OCI-LY7 (cell line): ENCODE measurements around the gene APEX2. TPM values are rescaled to one million over a fixed set of nuclear protein-coding genes. Genes with fewer than 3 reads are reported as not detected.
"Not testable (repeated sequence)": the region's sequence is repeated elsewhere in the genome, so short reads cannot be mapped to it uniquely, and the experiment has no call there.

ENCODE experiments used
- BruUV-seq: library from RNA; stranded (reverse); fragments of 400-500 nt; replicated peaks from 2 replicates; lab custom pipeline; 2021; lab: Mats Ljungman, UMichigan
- CTCF ChIA-PET: fragments of 300-600 bp; sonication (Branson Sonifier 250); formaldehyde crosslinking; loops from one replicate; lab custom pipeline; 2022; ENCODE audit warnings: antibody characterized with exemption; ENCODE audit not compliant: unreplicated experiment; lab: Charles Lee
- POLR2A ChIA-PET: fragments of 300-600 bp; sonication (Branson Sonifier 250); formaldehyde crosslinking; loops from one replicate; lab custom pipeline; 2022; ENCODE audit warnings: antibody characterized with exemption; lab: Charles Lee
- DNase-seq: peaks from one replicate; pipeline ENCODE4 v3.0.0-alpha.2; 2015; ENCODE audit warnings: low spot score
- H2AFZ ChIP-seq: fragments of 200-600 bp; sonication (generic), shearing (Covaris generic); 2 replicates; pipeline ENCODE4 v1.6.1; 2014; ENCODE audit warnings: mild to moderate bottlenecking, antibody characterized with exemption, low read length, moderate library complexity
- H3K27ac ChIP-seq: fragments of 200-600 bp; sonication (generic); 2 replicates; pipeline ENCODE4 v1.5.1; 2014; ENCODE audit warnings: mixed run types, low read depth, mild to moderate bottlenecking, moderate library complexity, low read length, inconsistent platforms; ENCODE audit not compliant: poor library complexity, severe bottlenecking
- H3K36me3 ChIP-seq: fragments of 200-600 bp; sonication (generic); 2 replicates; pipeline ENCODE4 v1.6.1; 2014; ENCODE audit warnings: mild to moderate bottlenecking, antibody characterized with exemption, low read length, moderate library complexity, mixed read lengths; ENCODE audit not compliant: insufficient read depth
- H3K4me1 ChIP-seq: fragments of 200-600 bp; sonication (generic); 2 replicates; pipeline ENCODE4 v1.5.1; 2014; ENCODE audit warnings: mild to moderate bottlenecking, low read length; ENCODE audit not compliant: insufficient read depth, poor library complexity, severe bottlenecking
- H3K4me2 ChIP-seq: fragments of 200-600 bp; sonication (generic); 2 replicates; pipeline ENCODE4 v1.6.1; 2014; ENCODE audit warnings: mild to moderate bottlenecking, low read length
- H3K4me3 ChIP-seq: fragments of 200-600 bp; sonication (generic); 2 replicates; pipeline ENCODE4 v1.5.1; 2014; ENCODE audit warnings: mild to moderate bottlenecking, low read depth, low read length; ENCODE audit not compliant: poor library complexity, severe bottlenecking
- H3K79me2 ChIP-seq: fragments of 200-600 bp; sonication (generic); 2 replicates; pipeline ENCODE4 v1.6.1; 2016; ENCODE audit warnings: low read depth, mild to moderate bottlenecking, low read length, moderate library complexity, mixed read lengths; ENCODE audit not compliant: insufficient read depth
- H3K9me2 ChIP-seq: fragments of 200-600 bp; sonication (generic); 2 replicates; pipeline ENCODE4 v1.6.1; 2016; ENCODE audit warnings: mild to moderate bottlenecking, low read length, mixed read lengths; ENCODE audit not compliant: insufficient read depth
- H3K9me3 ChIP-seq: fragments of 200-600 bp; sonication (generic); 2 replicates; pipeline ENCODE4 v1.6.1; 2014; ENCODE audit warnings: mild to moderate bottlenecking, mixed run types, low read length, mixed read lengths
- H4K20me1 ChIP-seq: fragments of 200-600 bp; sonication (generic); 2 replicates; pipeline ENCODE4 v1.6.1; 2014; ENCODE audit warnings: mild to moderate bottlenecking, antibody characterized with exemption, low read length, moderate library complexity, mixed read lengths; ENCODE audit not compliant: insufficient read depth
- EZH2phosphoT487 ChIP-seq: fragments of 200-600 bp; sonication (generic); IDR thresholded peaks from 2 replicates; pipeline ENCODE4 v1.6.1; 2018; ENCODE audit warnings: low read depth, borderline replicate concordance, mild to moderate bottlenecking, mixed run types, antibody characterized with exemption, low read length, moderate library complexity, mixed read lengths
- intact Hi-C: fragments of 100-400 bp; cut with micrococcal nuclease; formaldehyde crosslinking; loops from one replicate; pipeline ENCODE4 v1.10.0; 2022; ENCODE audit not compliant: unreplicated experiment
- total RNA-seq, 2 experiments: library from RNA; depleted of rRNA in 1 of 2; stranded (reverse); fragments of >200 nt in 1 of 2; shearing (Covaris generic) in 1 of 2; gene quantifications; 2 replicates each; pipeline ENCODE4 v1.2.3, GENCODE V29; 2014 to 2022
- TF ChIP-seq, protein P1 (sequence below): fragments of 200-600 bp; sonication (generic); conservative IDR thresholded peaks from 2 replicates; pipeline ENCODE4 v1.5.1; 2014; ENCODE audit warnings: mild to moderate bottlenecking, antibody characterized with exemption, low read length, moderate library complexity, mixed read lengths

APEX2 gene
- total RNA-seq, 2 experiments from 2014 or later: 14.2 to 32.9 TPM

DNA sequence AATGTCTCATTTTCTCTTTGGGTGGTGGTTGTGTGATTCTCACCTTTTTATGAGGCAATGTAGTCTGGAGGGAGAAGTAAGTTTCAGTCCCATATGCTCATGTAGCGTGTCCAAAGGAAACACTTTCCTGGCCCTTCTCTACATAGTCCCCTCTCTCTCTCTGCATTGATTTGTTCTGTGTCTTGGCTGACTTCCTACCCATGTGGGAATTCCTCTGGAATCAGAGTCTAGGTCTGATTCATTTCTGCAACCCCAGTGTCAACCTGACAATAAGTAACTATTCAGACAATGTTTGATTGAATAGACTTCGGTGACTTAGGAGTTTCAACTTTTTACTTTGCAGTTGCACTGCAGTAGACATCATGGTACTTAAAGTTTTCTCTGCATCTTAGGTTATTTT lies 33.3 kb downstream of the APEX2 start:
- BruUV-seq: no TSS peak

DNA sequence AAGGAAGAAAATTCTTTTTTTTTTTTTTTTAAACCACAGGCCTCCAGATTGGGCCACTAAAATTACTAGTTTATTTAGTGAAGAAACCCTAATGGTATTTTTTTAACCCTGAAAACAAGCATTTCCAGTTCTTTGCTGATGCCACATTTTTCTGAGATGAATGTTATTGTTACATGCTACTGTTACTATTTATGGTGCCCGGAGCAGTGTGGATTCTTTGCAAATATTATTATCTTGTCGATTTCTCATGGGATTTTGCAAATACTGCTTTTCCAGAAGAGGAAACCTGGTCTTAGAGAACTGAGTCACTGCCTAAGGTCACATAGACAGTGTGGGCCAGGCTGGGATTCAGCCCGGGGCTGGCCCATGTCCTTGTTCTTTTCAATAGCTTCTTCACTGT lies 39.3 kb downstream of the APEX2 start:
- Histone ChIP-seq H3K4me1 (no peaks in the 10 kb centered on the region), H3K4me2 (no peak overlapping the region), H3K4me3 (no peak overlapping the region), H3K79me2 (no peaks in the 10 kb centered on the region), H3K27ac (no peak overlapping the region), H4K20me1 (no peaks in the 10 kb centered on the region), H3K9me3 (no peaks in the 10 kb centered on the region), H3K9me2 (no peaks in the 10 kb centered on the region), H2AFZ (no peak overlapping the region), H3K36me3 (no peaks in the 10 kb centered on the region)
- ChIA-PET POLR2A (no interaction called here), CTCF (no interaction called here)
- intact Hi-C loops: no loop called here
- no peak for DNase-seq
- BruUV-seq: no TSS peak
- TF ChIP-seq EZH2phosphoT487: no peak
- TF ChIP-seq, protein P1, sequence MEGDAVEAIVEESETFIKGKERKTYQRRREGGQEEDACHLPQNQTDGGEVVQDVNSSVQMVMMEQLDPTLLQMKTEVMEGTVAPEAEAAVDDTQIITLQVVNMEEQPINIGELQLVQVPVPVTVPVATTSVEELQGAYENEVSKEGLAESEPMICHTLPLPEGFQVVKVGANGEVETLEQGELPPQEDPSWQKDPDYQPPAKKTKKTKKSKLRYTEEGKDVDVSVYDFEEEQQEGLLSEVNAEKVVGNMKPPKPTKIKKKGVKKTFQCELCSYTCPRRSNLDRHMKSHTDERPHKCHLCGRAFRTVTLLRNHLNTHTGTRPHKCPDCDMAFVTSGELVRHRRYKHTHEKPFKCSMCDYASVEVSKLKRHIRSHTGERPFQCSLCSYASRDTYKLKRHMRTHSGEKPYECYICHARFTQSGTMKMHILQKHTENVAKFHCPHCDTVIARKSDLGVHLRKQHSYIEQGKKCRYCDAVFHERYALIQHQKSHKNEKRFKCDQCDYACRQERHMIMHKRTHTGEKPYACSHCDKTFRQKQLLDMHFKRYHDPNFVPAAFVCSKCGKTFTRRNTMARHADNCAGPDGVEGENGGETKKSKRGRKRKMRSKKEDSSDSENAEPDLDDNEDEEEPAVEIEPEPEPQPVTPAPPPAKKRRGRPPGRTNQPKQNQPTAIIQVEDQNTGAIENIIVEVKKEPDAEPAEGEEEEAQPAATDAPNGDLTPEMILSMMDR: no peak

More for the DNA sequence above, 33.3 kb downstream of the APEX2 start:
- Histone ChIP-seq H3K9me3 (no peaks in the 10 kb centered on the region), H2AFZ (no peak overlapping the region), H3K9me2 (no peaks in the 10 kb centered on the region), H3K27ac (no peak overlapping the region), H4K20me1 (no peaks in the 10 kb centered on the region), H3K79me2 (no peaks in the 10 kb centered on the region), H3K36me3 (no peaks in the 10 kb centered on the region), H3K4me2 (no peak overlapping the region), H3K4me3 (no peak overlapping the region), H3K4me1 (no peaks in the 10 kb centered on the region)
- intact Hi-C loops: no loop called here
- TF ChIP-seq, protein P1: no peak
- no peak for TF ChIP-seq EZH2phosphoT487
- ChIA-PET POLR2A (no interaction called here), CTCF (interaction anchor here (0.5 kb wide), 1 partner anchor 254 kb away, joined by 4 read pairs; no protein-coding TSS in a partner anchor)
- no peak for DNase-seq

DNA sequence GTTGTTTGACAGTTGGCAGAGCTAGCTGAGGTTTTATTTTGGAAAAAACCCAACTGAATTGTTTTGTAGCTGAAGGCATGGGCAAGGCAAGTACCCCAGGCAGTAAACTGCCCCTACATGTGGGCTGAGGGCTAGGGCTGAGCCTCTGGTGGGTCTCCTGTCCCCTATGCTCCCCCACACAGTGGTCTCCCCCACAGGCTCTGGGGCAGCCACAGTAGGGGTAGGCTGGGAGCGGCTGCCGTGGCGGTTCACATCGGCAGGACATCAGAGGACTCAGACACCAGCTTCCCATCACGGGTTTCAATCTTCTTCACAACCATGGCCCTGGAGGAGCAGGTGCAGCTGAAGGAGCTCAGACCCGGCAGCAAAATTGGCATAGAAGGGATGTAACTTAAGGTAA lies 41.4 kb downstream of the APEX2 start:
- no TSS peak for BruUV-seq
- DNase-seq: no peak
- intact Hi-C loops: no loop called here

DNA sequence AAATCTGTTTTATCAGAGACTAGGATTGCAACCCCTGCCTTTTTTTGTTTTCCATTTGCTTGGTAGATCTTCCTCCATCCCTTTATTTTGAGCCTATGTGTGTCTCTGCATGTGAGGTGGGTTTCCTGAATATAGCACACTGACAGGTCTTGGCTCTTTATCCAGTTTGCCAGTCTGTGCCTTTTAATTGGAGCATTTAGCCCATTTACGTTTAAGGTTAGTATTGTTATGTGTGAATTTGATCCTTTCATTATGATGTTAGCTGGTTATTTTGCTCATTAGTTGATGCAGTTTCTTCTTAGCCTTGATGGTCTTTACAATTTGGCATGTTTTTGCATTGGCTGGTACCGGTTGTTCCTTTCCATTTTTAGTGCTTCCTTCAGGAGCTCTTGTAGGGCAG lies 50.4 kb downstream of the APEX2 start:
- H3K4me1 ChIP-seq, H3K4me3 ChIP-seq, H3K27ac ChIP-seq, BruUV-seq, H3K36me3 ChIP-seq, CTCF ChIA-PET, H3K9me2 ChIP-seq, intact Hi-C loops, POLR2A ChIA-PET, H3K4me2 ChIP-seq, DNase-seq, H4K20me1 ChIP-seq, H3K9me3 ChIP-seq, H2AFZ ChIP-seq, H3K79me2 ChIP-seq: not testable (repeated sequence)

More for the DNA sequence above, 41.4 kb downstream of the APEX2 start:
- H3K27ac ChIP-seq: no peak overlapping the region
- no peaks in the 10 kb centered on the region for H3K9me2 ChIP-seq
- no peaks in the 10 kb centered on the region for H3K36me3 ChIP-seq
- no peak overlapping the region for H2AFZ ChIP-seq
- no peak for TF ChIP-seq EZH2phosphoT487
- H4K20me1 ChIP-seq: no peaks in the 10 kb centered on the region
- no peaks in the 10 kb centered on the region for H3K9me3 ChIP-seq
- H3K79me2 ChIP-seq: no peaks in the 10 kb centered on the region
- ChIA-PET POLR2A (no interaction called here), CTCF (no interaction called here)
- no peak overlapping the region for H3K4me2 ChIP-seq
- no peak overlapping the region for H3K4me3 ChIP-seq
- no peaks in the 10 kb centered on the region for H3K4me1 ChIP-seq
